ENCODE results near the gene PTGDR.

PTGDR gene

DNA sequence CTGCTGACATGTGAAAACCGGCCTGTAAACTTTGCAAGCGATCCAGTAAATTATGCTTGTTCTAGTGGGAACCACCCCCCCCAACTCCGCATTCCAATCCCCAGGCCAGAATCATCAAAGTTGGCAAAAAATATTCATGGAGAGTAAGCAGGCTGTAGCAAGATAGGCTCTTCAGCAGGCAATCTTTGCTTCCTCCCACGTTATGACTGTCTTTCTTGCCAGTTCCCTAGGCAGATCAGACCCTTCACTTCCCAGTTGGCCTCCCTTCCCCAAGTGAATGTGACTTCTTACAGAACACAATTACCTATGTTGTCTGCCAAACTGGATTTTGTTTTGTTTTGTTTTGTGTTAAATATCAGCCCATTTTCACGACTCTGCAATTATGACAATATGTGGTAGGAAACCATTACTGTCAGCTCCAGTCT lies 45.4 kb downstream of the PTGDR start:
- H2AK5ac ChIP-seq (ENCODE audit: low read length, severe bottlenecking) = no peak overlapping the region
- peak; percentile 32 for DNase-seq
- H4K91ac ChIP-seq (ENCODE audit: low read length) = no peak overlapping the region
- no peak overlapping the region for H2BK12ac ChIP-seq (ENCODE audit: low read length in 2 of 2)
- no peak overlapping the region for H2BK120ac ChIP-seq (ENCODE audit: low read depth, low read length)
- H2BK15ac ChIP-seq (ENCODE audit: low read depth, poor library complexity, severe bottlenecking) = no peak overlapping the region
- H3K4me1 ChIP-seq (ENCODE audit: control insufficient read depth, insufficient read depth, low read depth, low read length) = peaks cover 15% of the 10 kb centered on the region
- peak overlapping the region in 1 of 2 experiments; percentile 13 for H3K4ac ChIP-seq (ENCODE audit: low read depth in 1 of 2, low read length in 2 of 2)
- H3K9ac ChIP-seq (ENCODE audit: low read length) = peak overlapping the region; percentile 87
- H4K8ac ChIP-seq (ENCODE audit: low read length) = no peak overlapping the region
- no peak overlapping the region for H2BK5ac ChIP-seq (ENCODE audit: low read depth, low read length, poor library complexity, severe bottlenecking)
- no peak overlapping the region for H3K27ac ChIP-seq (ENCODE audit: low read length, poor library complexity, severe bottlenecking)
- peaks cover 5% of the 10 kb centered on the region for H3K79me1 ChIP-seq (replicated peaks; ENCODE audit: low read length, poor library complexity, severe bottlenecking)
- peak overlapping the region in 1 of 2 experiments; percentile 90 for H3K4me3 ChIP-seq (ENCODE audit: insufficient read depth in 1 of 2, low read depth in 1 of 2, low read length in 2 of 2)
- H3K14ac ChIP-seq (ENCODE audit: low read length in 2 of 2) = no peak overlapping the region
- H3K9me3 ChIP-seq (ENCODE audit: control insufficient read depth, low read length) = no peaks in the 10 kb centered on the region
- no peaks in the 10 kb centered on the region for H3K36me3 ChIP-seq (ENCODE audit: control insufficient read depth in 1 of 2, insufficient read depth in 2 of 2, low read depth in 1 of 2, low read length in 2 of 2)
- H3K27me3 ChIP-seq (ENCODE audit: control insufficient read depth in 1 of 2, insufficient read depth in 1 of 2, low read length in 2 of 2) = no peaks in the 10 kb centered on the region
- H3K4me2 ChIP-seq (ENCODE audit: low read length, poor library complexity, severe bottlenecking) = no peak overlapping the region
- no peak overlapping the region for H2AFZ ChIP-seq (ENCODE audit: low read depth, low read length)
- H3K23ac ChIP-seq (ENCODE audit: low read length in 2 of 2) = no peak overlapping the region
- no peak overlapping the region for H3K18ac ChIP-seq (ENCODE audit: low read depth in 1 of 2, low read length in 2 of 2)
- 63% methylated on average over 4 of the region's 5 CpGs for WGBS

- DNase-seq = peak; percentile 34
- Histone ChIP-seq H3K9me3 (ENCODE audit: control insufficient read depth, low read length) (no peaks in the 10 kb centered on the region), H2BK12ac (ENCODE audit: low read length in 2 of 2) (peak overlapping the region in 1 of 2 experiments; percentile 70), H2AK5ac (ENCODE audit: low read length, severe bottlenecking) (no peak overlapping the region), H3K4ac (ENCODE audit: low read depth in 1 of 2, low read length in 2 of 2) (no peak overlapping the region), H3K4me3 (ENCODE audit: insufficient read depth in 1 of 2, low read depth in 1 of 2, low read length in 2 of 2) (peak overlapping the region; percentile 67 to 90), H3K18ac (ENCODE audit: low read depth in 1 of 2, low read length in 2 of 2) (peak overlapping the region in 1 of 2 experiments; percentile 88), H4K8ac (ENCODE audit: low read length) (no peak overlapping the region), H3K27ac (ENCODE audit: low read length, poor library complexity, severe bottlenecking) (no peak overlapping the region), H2BK120ac (ENCODE audit: low read depth, low read length) (no peak overlapping the region), H3K79me1 (replicated peaks; ENCODE audit: low read length, poor library complexity, severe bottlenecking) (peaks cover 5% of the 10 kb centered on the region), H2BK15ac (ENCODE audit: low read depth, poor library complexity, severe bottlenecking) (no peak overlapping the region), H3K27me3 (ENCODE audit: control insufficient read depth in 1 of 2, insufficient read depth in 1 of 2, low read length in 2 of 2) (no peaks in the 10 kb centered on the region), H3K14ac (ENCODE audit: low read length in 2 of 2) (peak overlapping the region in 1 of 2 experiments; percentile 22), H2BK5ac (ENCODE audit: low read depth, low read length, poor library complexity, severe bottlenecking) (no peak overlapping the region), H3K36me3 (ENCODE audit: control insufficient read depth in 1 of 2, insufficient read depth in 2 of 2, low read depth in 1 of 2, low read length in 2 of 2) (no peaks in the 10 kb centered on the region), H3K4me1 (ENCODE audit: control insufficient read depth, insufficient read depth, low read depth, low read length) (peaks cover 15% of the 10 kb centered on the region), H3K4me2 (ENCODE audit: low read length, poor library complexity, severe bottlenecking) (peak overlapping the region; percentile 94), H2AFZ (ENCODE audit: low read depth, low read length) (peak overlapping the region; percentile 20), H3K23ac (ENCODE audit: low read length in 2 of 2) (no peak overlapping the region), H4K91ac (ENCODE audit: low read length) (no peak overlapping the region), H3K9ac (ENCODE audit: low read length) (peak overlapping the region; percentile 87)
- 51% methylated on average over 10 of the region's 10 CpGs for WGBS
Measured at GRCh38 chr14:52313462-52313861, 46.0 kb downstream of the PTGDR start.

- Histone ChIP-seq H3K23ac (ENCODE audit: low read length in 2 of 2) (peak within 1 kb of the TSS in 1 of 2 experiments; percentile 66), H3K4me1 (ENCODE audit: control insufficient read depth, insufficient read depth, low read depth, low read length) (peaks cover 15% of the 10 kb centered on the region), H2AFZ (ENCODE audit: low read depth, low read length) (peak within 1 kb of the TSS; percentile 74), H2BK12ac (ENCODE audit: low read length in 2 of 2) (peak within 1 kb of the TSS in 1 of 2 experiments; percentile 70), H3K14ac (ENCODE audit: low read length in 2 of 2) (peak within 1 kb of the TSS in 1 of 2 experiments; percentile 96), H3K4me3 (ENCODE audit: insufficient read depth in 1 of 2, low read depth in 1 of 2, low read length in 2 of 2) (peak within 1 kb of the TSS; percentile 67 to 90), H3K18ac (ENCODE audit: low read depth in 1 of 2, low read length in 2 of 2) (peak within 1 kb of the TSS; percentile 83 to 93), H3K36me3 (ENCODE audit: control insufficient read depth in 1 of 2, insufficient read depth in 2 of 2, low read depth in 1 of 2, low read length in 2 of 2) (no peaks in the 10 kb centered on the region), H2BK120ac (ENCODE audit: low read depth, low read length) (no peak within 1 kb of the TSS), H4K91ac (ENCODE audit: low read length) (no peak within 1 kb of the TSS), H2BK5ac (ENCODE audit: low read depth, low read length, poor library complexity, severe bottlenecking) (no peak within 1 kb of the TSS), H3K4ac (ENCODE audit: low read depth in 1 of 2, low read length in 2 of 2) (peak within 1 kb of the TSS; percentile 1 to 13), H3K9ac (ENCODE audit: low read length) (peak within 1 kb of the TSS; percentile 87), H3K27me3 (ENCODE audit: control insufficient read depth in 1 of 2, insufficient read depth in 1 of 2, low read length in 2 of 2) (no peaks in the 10 kb centered on the region), H2AK5ac (ENCODE audit: low read length, severe bottlenecking) (no peak within 1 kb of the TSS), H3K27ac (ENCODE audit: low read length, poor library complexity, severe bottlenecking) (no peak within 1 kb of the TSS), H4K8ac (ENCODE audit: low read length) (peak within 1 kb of the TSS; percentile 66), H3K4me2 (ENCODE audit: low read length, poor library complexity, severe bottlenecking) (peak within 1 kb of the TSS; percentile 94), H3K79me1 (replicated peaks; ENCODE audit: low read length, poor library complexity, severe bottlenecking) (peaks cover 5% of the 10 kb centered on the region), H2BK15ac (ENCODE audit: low read depth, poor library complexity, severe bottlenecking) (peak within 1 kb of the TSS; percentile 44), H3K9me3 (ENCODE audit: control insufficient read depth, low read length) (no peaks in the 10 kb centered on the region)
- peak; percentile 95 for DNase-seq
- under 1% methylated on average over 54 of the region's 73 CpGs for WGBS
Measured at GRCh38 chr14:52313903-52314594, 46.6 kb downstream of the PTGDR start, which contains the start of gene PTGER2. TSS of gene PTGER2 (plus strand) at chr14:52314312. CDS start at chr14:52314549, 237 bp downstream.

GRCh38 chr14:52314595-52315354 lies 47.3 kb downstream of the PTGDR start:
- WGBS = 2% methylated on average over 60 of the region's 63 CpGs
- H2BK15ac ChIP-seq (ENCODE audit: low read depth, poor library complexity, severe bottlenecking) = no peak overlapping the region
- no peaks in the 10 kb centered on the region for H3K27me3 ChIP-seq (ENCODE audit: control insufficient read depth in 1 of 2, insufficient read depth in 1 of 2, low read length in 2 of 2)
- H3K23ac ChIP-seq (ENCODE audit: low read length in 2 of 2) = peak overlapping the region in 1 of 2 experiments; percentile 66
- no peaks in the 10 kb centered on the region for H3K36me3 ChIP-seq (ENCODE audit: control insufficient read depth in 1 of 2, insufficient read depth in 2 of 2, low read depth in 1 of 2, low read length in 2 of 2)
- H3K79me1 ChIP-seq (replicated peaks; ENCODE audit: low read length, poor library complexity, severe bottlenecking) = peaks cover 5% of the 10 kb centered on the region
- H3K4me1 ChIP-seq (ENCODE audit: control insufficient read depth, insufficient read depth, low read depth, low read length) = peaks cover 15% of the 10 kb centered on the region
- H4K91ac ChIP-seq (ENCODE audit: low read length) = no peak overlapping the region
- H2BK12ac ChIP-seq (ENCODE audit: low read length in 2 of 2) = peak overlapping the region in 1 of 2 experiments; percentile 70
- H2BK5ac ChIP-seq (ENCODE audit: low read depth, low read length, poor library complexity, severe bottlenecking) = no peak overlapping the region
- H3K4ac ChIP-seq (ENCODE audit: low read depth in 1 of 2, low read length in 2 of 2) = peak overlapping the region in 1 of 2 experiments; percentile 1
- H2BK120ac ChIP-seq (ENCODE audit: low read depth, low read length) = no peak overlapping the region
- DNase-seq = peak; percentile 56
- peak overlapping the region; percentile 35 for H4K8ac ChIP-seq (ENCODE audit: low read length)
- peak overlapping the region; percentile 87 for H3K9ac ChIP-seq (ENCODE audit: low read length)
- H3K4me3 ChIP-seq (ENCODE audit: insufficient read depth in 1 of 2, low read depth in 1 of 2, low read length in 2 of 2) = peak overlapping the region; percentile 67 to 90
- H2AK5ac ChIP-seq (ENCODE audit: low read length, severe bottlenecking) = no peak overlapping the region
- H3K27ac ChIP-seq (ENCODE audit: low read length, poor library complexity, severe bottlenecking) = no peak overlapping the region
- peak overlapping the region; percentile 94 for H3K4me2 ChIP-seq (ENCODE audit: low read length, poor library complexity, severe bottlenecking)
- peak overlapping the region; percentile 38 to 93 for H3K18ac ChIP-seq (ENCODE audit: low read depth in 1 of 2, low read length in 2 of 2)
- no peaks in the 10 kb centered on the region for H3K9me3 ChIP-seq (ENCODE audit: control insufficient read depth, low read length)
- peak overlapping the region; percentile 15 for H2AFZ ChIP-seq (ENCODE audit: low read depth, low read length)
- peak overlapping the region in 1 of 2 experiments; percentile 96 for H3K14ac ChIP-seq (ENCODE audit: low read length in 2 of 2)
